Stimulated activated CD8-positive, alpha-beta memory T cell treated with anti-CD3 and anti-CD28 coated beads, Interleukin-7, amount 100 ng/mL, for 48 hours (primary cell): ENCODE measurements around the gene RHBDD3.

Experiments
- DNase-seq, 2 donors: peaks; one replicate each; pipeline ENCODE4 v3.0.0-alpha.2; 2020; ENCODE audit warnings: low read depth in 1 of 2; ENCODE audit errors: extremely low read depth in 1 of 2

RHBDD3 gene

DNA sequence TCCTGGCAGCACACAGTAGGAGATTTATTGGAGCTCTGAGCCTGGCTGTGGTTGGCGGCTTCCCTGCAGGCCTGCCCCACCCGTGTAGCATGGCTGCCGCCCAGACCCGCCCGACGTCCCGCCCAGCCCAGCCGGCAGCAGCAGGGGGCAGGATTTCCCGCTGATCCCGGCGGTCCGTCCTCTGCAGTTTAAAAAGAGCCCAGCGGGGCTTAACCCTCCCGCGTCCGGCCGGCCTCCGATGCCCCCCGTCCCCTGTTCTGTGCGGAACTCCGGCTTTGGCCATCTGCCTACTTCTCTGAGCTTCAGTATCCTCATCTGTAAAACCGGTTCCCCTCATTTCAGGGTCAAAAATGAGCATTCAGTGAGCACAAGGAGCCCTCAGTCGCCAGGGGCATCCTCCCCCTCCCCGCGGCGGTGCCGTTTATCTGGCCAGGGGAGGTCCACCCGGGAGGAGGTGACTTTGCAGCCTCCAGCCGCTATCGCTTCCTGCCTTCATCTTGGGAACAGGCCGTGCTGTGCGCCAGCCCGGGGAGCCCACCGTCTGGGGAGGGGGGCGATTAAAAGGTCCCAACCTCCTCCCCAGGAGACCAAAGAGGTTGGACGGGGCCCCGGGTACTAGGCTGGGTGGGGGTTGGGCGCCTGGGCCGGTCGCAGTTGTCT, 38.5 kb upstream of the RHBDD3 start, which contains the start of gene GAS2L1:
Gene GAS2L1, plus strand, starts transcription at position 476 of the 660 bp plus-strand sequence. CDS start 1,456 bp downstream, outside the sequence.
- DNase-seq, result peak in 1 of 2 donors; percentile 25

DNA sequence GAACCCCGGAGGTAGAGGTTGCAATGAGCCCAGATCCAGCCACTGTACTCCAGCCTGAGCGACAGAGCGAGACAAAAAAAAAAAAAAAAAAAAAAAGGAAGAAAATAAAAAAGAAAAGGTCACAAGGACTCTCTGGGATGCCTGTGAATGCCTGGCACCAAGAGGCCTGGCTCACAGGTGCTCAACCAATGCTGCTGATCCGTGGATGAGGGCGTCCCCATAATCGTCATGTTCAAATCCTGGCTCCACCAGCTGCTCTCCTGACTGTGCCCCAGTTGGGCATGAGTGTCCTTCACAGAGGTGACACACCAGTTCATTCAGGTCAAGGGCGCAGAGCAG, 38.0 kb upstream of the RHBDD3 start:
- no peak for DNase-seq

DNA sequence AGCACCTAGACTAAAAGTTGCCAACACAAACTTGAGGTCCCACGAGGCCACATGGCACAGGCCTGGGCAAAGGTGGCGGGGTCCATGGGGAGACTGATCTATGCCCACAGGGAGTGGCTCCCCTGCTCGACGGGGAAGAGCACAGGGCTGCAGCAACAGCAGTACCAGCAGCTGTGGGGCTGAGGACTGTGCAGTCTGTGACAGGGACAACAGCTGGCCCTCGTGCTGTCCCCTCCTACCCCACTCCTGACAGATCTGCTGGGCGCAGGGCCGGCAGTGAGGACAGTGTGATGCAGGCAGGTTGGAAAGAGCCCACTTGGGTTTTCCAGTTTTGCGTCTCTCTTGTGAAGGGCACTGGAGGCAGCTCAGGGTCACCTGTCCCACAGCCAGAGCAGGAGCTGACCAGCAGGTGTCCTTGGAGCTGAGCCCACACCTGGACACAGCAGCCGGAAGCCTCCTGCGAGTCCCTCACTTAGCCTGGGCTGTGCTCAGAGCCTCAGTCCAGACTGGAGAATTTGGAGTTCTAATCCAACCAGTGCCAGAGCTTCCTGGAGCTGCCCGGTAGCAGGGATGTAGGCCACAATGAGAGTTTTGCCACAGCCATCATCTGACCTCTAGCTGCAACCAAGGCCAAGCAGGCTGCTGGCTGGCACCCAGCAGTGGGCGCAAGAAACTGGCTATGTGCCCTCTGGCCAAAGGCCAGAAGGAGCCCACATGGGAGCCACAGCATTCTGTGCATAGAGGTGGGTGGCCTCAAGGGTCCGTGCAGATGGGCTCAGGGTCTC, 35.1 kb upstream of the RHBDD3 start:
- DNase-seq, result no peak

DNA sequence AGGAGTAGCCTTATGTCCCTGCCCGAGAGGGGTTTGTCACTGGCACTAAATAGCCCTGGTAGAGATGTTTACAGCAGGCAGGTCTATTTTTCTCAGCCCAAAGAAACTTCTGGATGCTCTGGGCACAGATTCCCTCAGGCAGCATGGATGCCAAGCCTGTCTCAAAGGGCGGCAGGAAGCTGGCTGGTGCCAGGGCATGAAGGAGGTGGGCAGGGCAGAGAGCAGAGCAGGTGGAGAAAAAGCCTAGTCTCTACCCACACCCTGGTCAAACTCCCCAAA, 34.6 kb upstream of the RHBDD3 start:
- no peak for DNase-seq

DNA sequence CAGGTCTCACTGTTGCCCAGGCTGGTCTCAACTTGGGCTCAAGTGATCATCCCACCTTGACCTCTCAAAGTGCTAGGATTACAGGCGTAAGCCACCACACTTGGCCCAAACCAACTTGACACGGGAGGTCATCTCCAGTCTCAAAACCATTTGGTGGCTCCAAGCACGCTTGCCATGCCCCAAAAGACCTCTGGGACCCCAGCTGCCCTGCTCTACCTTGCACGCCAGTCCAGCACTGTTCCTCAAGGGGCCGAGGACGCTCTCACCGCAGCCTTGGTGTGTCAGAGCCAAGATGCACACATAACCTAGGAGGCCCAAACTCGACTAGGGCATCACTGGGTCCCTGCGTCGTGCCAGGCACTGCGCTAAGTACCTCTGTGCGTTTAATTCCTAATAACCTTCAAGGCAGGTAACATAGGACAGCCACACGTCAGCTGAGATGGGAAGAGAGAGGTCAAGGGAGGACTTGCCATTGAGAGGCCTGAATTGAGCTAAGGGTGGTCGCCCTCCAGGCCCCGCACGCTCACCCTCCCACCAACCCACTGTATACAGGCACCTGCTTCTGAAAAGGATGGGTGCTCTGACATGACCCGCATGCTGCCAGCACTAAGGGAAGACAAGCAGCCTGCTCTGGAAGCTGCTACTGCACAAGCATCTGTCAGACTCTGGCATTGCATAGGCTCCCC, 34.1 kb upstream of the RHBDD3 start:
- DNase-seq, result no peak

DNA sequence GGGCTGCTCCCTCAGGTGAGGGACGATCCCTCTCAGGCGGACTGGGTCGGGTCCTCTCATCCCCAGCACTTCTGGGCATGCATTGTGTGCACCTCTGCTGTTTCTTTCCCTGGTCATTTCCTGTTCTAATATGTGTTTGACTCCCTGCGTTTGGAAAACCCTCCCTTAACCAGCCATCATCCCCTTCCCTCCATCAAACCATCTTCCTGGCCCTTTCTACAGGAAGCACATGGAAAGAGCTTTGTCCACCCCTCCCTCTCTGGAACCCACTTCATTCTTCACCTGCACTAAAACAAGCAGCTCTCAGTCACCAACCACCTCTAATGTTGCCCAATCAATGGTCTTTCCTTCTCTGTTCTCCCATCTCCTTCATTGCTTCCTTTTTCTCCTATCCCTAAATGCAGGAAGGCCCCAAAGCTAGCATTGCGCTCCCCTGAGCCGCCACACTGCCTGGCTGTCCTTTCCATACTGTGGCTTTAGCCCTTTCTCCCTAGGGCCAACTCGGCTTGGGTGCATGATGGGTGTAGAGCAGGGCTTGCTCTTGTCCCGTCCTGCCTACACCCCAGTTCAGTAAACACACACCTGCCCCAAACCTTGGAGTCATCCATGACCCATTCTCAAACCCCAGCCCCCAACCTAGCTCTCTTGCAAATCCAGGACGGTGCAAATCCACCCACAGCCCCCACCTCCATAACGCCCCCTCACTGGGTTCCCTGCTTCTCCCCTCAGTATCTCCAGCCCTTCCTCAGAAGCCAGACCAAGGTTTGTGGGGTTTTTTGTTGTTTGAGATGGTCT, 33.2 kb upstream of the RHBDD3 start:
- DNase-seq, result no peak

DNA sequence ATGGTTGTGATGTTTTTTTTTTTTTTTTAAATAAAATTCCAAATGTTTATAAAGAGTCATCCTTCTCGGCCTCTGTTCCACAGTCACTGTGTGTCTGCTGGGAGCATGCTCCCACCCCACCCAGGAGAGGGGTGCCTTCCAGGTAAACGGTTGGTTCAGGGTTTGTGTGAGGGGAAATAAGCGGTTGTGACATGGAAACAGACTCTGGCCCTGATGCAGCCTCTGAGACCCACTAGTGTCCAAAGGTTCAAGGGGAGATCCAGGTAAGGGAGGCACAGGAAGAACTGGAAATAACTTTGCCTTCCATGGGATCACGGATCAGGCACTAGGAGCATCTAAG, 32.7 kb upstream of the RHBDD3 start:
- no peak for DNase-seq

DNA sequence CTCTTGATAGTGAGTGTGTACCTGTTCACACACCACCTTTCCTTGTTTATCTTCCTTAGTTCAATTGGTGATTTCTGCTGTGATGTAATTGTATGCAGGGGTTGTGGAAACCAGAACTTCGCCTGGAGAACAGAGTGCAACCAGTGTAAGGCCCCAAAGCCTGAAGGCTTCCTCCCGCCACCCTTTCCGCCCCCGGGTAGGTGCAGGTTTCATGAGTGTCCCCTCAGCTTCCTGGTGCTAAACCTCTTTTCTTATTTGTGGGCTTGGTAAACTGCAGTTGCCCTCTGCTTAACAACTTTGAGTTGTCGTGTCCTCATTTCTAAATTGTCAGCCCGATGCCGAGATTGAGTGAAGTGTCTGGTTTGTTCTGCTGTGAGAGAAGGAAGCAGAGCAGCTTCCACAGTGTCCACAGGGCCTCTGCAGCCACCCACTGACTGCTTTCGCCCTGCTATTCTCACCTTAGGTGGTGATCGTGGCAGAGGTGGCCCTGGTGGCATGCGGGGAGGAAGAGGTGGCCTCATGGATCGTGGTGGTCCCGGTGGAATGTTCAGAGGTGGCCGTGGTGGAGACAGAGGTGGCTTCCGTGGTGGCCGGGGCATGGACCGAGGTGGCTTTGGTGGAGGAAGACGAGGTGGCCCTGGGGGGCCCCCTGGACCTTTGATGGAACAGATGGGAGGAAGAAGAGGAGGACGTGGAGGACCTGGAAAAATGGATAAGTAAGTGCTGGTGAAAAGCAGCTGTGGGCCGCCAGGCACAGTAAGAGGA, 31.5 kb upstream of the RHBDD3 start:
- DNase-seq, result no peak

DNA sequence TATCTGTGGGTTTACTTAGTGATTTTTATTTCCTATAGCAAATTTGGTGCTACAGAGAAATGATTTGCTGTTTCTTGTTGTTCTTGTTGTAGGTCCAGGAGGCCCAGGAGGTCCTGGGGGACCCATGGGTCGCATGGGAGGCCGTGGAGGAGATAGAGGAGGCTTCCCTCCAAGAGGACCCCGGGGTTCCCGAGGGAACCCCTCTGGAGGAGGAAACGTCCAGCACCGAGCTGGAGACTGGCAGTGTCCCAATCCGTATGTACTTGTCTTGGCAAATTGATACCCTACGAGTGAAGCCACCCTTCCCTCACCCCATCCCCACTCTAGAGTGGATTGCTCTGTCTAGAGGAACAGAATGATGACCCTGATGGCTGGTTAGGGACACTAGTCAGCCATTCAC, 30.9 kb upstream of the RHBDD3 start:
- no peak for DNase-seq

DNA sequence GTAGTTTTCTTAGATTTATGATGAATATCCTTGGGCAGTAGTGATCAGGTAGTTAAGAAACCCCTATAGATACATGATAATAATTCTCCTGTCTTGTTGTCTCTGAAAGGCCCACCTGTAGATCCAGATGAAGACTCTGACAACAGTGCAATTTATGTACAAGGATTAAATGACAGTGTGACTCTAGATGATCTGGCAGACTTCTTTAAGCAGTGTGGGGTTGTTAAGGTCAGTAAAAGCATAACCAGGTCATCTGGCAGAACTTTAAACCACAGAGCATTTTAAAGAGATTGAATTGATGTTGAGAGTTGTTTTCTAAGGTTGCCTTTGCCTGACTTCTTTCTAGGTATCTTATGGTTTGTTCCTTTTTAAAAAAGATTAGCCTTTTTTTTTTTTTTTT, 24.6 kb upstream of the RHBDD3 start:
- no peak for DNase-seq

DNA sequence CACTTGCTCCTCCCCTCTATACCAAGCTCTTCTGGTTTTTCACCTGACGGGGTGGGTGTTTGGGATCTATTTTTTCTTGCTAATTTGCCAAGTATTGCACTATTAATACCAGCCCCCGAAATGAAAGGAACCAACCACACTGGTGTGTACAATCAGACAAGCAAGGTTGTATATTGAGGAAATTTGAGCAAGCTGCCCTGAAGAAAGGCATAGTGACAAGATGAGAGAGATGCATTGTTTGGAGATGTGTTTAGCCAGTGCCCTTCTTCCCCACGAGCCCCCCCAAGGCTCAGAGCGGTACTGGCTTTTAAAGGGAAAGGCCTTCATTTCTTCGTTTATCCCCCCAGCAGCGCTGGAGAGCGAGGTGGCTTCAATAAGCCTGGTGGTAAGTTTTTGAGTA, 23.4 kb upstream of the RHBDD3 start:
- DNase-seq, result no peak

DNA sequence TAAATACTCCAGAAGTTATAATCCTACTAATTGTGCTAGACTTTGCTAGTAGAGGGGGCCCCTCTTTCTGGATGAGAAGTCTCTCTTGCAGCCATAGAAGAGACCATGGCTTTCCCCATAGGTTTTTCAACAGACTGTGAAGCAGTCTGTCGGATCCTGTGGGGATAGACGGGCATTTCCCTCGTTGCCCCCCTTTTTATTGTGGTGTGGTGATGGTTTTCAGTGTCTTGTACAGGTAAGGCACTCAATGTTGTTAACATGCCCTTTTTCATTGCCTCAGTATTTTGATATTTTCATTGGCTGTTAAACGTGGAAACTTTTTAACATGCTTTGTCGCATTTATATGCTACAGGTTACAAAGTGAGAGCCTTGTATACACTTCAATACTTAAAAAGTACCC, 22.3 kb upstream of the RHBDD3 start:
- no peak for DNase-seq

DNA sequence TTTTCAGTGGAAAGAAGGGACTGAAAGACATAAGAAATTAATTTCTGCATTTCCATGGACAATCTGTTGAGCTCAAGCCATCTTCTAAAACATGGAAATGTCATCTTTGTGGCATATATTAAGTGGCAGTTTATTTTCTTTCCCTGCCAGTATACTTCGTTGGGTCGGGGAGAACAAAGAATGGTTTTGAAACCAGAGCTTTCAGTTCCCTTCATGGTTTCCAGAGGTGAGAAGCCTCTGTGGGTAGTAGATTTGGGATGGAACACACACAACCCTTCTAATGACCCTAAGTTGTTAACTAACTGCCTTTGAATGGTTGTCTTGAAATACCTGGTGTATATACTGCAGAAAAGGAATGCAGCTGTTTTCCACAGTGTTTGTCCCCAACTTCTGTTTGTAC, 21.1 kb upstream of the RHBDD3 start:
- DNase-seq, result no peak

DNA sequence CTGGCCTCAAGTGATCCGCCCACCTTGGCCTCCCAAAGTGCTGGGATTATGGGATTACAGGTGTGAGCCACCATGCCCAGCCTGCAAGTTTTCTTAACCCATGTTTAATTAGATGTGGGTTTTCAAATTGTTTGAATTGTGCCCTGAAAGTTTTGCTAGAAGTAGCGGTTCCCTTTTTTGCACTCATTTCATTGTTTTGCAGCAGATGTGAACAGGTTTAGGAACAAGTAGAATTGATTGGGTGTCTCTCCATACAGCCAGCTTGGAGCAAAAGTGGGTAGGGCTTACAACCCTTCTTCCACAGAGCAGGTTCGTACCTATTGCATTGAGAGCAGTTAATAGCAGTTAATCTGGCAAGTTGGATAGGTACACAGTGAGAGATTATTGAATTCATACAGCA, 16.4 kb upstream of the RHBDD3 start:
- DNase-seq, result no peak

DNA sequence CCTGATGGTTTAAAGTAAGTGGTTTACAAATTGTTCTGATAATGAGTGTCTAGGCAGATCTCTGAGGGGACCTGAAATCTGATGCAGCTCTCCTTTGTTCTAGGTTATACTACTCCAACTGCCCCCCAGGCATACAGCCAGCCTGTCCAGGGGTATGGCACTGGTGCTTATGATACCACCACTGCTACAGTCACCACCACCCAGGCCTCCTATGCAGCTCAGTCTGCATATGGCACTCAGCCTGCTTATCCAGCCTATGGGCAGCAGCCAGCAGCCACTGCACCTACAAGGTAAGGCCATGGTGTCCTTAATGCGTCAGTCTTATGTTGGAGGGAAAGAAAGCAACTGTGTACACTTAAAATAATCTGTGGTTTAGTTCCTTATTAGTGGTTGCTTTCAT, 10.1 kb upstream of the RHBDD3 start:
- no peak for DNase-seq

DNA sequence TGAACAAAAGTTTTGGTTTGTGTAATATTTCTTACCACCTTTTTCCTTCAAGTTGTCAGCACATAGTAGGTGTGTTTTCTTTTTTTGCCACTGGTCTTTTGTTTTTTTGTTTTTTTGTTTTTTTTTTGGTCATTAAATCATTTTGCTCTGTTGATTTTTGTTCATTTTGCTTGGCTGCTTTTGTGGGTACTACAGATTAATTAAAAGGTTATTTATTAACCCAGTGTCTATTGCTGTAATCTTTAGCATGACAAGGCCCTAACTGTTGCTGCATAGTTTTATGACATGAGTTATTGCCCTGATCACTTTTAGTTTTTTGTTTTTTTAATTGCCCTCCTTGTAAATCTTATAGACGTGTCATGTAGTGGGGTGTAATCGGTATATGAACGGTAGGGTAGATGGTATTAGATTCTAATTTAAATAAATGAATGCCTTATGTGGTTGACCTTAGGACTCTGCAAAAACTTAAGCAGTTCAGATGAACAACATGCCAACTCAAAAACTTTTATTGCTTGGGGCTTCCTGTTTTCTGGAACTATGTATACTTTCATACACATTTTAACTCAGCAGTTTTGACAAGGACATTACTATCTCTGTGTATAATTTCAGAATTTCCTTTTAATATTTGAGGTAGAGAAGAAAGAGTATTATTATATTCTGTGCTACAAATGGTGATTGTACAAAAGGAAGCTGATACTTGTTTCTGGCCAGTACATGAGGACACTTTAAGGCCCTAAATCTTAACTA, 8.2 kb upstream of the RHBDD3 start:
- DNase-seq, result no peak

DNA sequence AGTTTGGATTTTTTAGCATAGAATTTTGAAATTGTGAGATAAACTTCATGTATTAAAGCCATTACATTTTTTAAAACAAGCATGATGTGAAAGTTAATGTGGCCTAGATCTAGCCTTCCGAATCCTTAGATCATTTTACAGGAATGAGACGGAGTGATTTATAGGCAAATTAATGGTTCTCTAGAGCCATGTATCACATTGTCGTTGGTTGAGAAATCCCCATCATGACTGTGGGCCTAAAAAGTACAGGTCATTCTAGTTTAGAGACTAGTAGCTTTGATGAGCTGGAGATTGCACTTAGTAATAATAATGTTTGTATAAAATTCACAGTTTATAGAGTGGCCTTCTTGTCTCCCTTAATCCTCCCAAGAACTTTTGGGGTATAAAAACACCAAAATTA, 7.4 kb upstream of the RHBDD3 start:
- no peak for DNase-seq

DNA sequence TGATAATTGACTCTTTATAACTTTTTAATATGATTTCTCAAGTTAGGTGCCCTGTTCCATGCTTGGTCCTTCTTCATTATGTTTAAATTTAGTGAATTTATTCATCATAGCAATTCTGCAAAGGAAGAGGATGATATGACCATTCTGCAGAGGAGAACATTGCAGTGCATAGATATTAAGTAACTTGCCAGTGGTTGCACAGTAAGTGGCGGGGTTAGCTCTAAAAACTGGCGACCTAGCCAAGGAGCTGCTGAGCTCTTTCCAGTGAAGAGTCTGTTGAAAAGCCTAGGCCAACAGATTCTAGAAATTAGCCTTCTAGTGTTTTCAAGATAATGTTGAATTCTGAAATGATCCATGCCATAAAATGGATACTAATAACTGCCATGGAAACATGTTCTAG, 4.8 kb upstream of the RHBDD3 start:
- no peak for DNase-seq

DNA sequence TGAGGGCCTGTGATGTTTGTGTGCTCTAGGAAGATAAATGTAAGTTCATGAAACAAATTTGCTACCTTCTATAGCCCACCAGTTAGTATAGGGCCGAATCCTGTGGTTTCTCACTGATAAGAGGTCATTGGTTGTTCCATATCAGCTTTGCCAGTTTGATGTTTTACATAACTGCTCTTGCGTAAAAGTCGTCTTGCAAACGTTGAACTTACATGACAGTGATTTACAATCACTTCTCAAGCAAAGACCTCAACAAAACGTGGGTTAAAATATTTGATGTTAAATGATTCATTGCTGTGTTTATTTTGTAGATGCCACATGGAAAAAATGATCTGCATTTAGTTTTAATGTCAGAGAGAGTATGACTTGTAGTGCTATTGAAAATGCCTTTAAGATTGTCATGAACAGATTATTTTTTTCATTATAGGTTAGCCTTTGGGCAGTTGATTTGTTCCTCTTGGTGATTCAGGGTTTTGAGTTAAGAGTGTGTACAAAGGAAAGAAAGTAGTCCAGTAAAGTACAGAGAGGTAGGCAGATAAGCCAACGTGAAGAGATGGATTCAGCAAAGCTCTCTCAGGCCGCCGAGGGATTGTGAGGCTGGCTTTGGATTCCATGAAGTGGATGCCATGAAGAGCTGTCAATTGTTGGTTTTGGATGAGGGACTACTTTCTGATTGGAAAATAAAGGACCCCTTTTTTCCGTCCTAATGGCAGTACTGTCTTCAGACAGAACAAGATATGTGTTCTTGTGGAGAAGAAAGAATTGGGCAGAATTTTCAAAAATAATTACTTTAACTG, 2.9 kb upstream of the RHBDD3 start:
- DNase-seq, result no peak
